ENCODE data around the gene ERC2.
A peak's percentile ranks its signal among the peaks of the same experiment; 100 is the strongest.

The ERC2 gene

GRCh38 chr3:55471522-55472280 lies 996.6 kb downstream of the ERC2 start:
- H3K27ac Mint-ChIP-seq = no peak overlapping the region
- H3K36me3 Mint-ChIP-seq (ENCODE audit: low read depth) = peaks cover 80% of the 10 kb centered on the region
- TF ChIP-seq CTCF (IDR thresholded peaks at IDR 0.05; ENCODE audit: unreplicated experiment in 3 of 3) = no peak
- H3K4me3 Mint-ChIP-seq = no peak overlapping the region
- no peaks in the 10 kb centered on the region for H3K9me3 Mint-ChIP-seq
- H3K27me3 Mint-ChIP-seq (ENCODE audit: low read depth) = no peaks in the 10 kb centered on the region
- H3K4me1 Mint-ChIP-seq = peaks cover 16% of the 10 kb centered on the region

GRCh38 chr3:55471084-55471483 lies 997.2 kb downstream of the ERC2 start:
- no peak overlapping the region for H3K4me3 Mint-ChIP-seq
- H3K27me3 Mint-ChIP-seq (ENCODE audit: low read depth) = no peaks in the 10 kb centered on the region
- no peak for TF ChIP-seq CTCF (IDR thresholded peaks at IDR 0.05; ENCODE audit: unreplicated experiment in 3 of 3)
- H3K9me3 Mint-ChIP-seq = no peaks in the 10 kb centered on the region
- H3K4me1 Mint-ChIP-seq = peaks cover 10% of the 10 kb centered on the region
- no peak overlapping the region for H3K27ac Mint-ChIP-seq
- H3K36me3 Mint-ChIP-seq (ENCODE audit: low read depth) = peaks cover 77% of the 10 kb centered on the region

GRCh38 chr3:55469957-55470526 lies 998.2 kb downstream of the ERC2 start:
- Mint-ChIP-seq H3K4me1 (no peaks in the 10 kb centered on the region), H3K36me3 (ENCODE audit: low read depth) (peaks cover 72% of the 10 kb centered on the region), H3K9me3 (no peaks in the 10 kb centered on the region), H3K4me3 (no peak overlapping the region), H3K27ac (no peak overlapping the region), H3K27me3 (ENCODE audit: low read depth) (no peaks in the 10 kb centered on the region)
- no peak for TF ChIP-seq CTCF (IDR thresholded peaks at IDR 0.05; ENCODE audit: unreplicated experiment in 3 of 3)

- Mint-ChIP-seq H3K27me3 (ENCODE audit: low read depth) (no peaks in the 10 kb centered on the region), H3K4me3 (no peak overlapping the region), H3K9me3 (no peaks in the 10 kb centered on the region), H3K27ac (no peak overlapping the region), H3K4me1 (no peaks in the 10 kb centered on the region), H3K36me3 (ENCODE audit: low read depth) (peaks cover 59% of the 10 kb centered on the region)
- TF ChIP-seq CTCF (IDR thresholded peaks at IDR 0.05; ENCODE audit: unreplicated experiment in 3 of 3) = no peak
Measured at GRCh38 chr3:55468251-55468650, 1000.0 kb downstream of the ERC2 start.

- Mint-ChIP-seq H3K4me1 (no peaks in the 10 kb centered on the region), H3K27ac (peak overlapping the region in 1 of 3 experiments; percentile 14), H3K27me3 (ENCODE audit: low read depth) (peaks cover 4% of the 10 kb centered on the region), H3K4me3 (no peak overlapping the region), H3K36me3 (ENCODE audit: low read depth) (peaks cover 47% of the 10 kb centered on the region), H3K9me3 (no peaks in the 10 kb centered on the region)
- TF ChIP-seq CTCF (IDR thresholded peaks at IDR 0.05; ENCODE audit: unreplicated experiment in 3 of 3) = no peak
Measured at GRCh38 chr3:55467099-55467498, 1001.2 kb downstream of the ERC2 start.

GRCh38 chr3:55466526-55466925 lies 1001.7 kb downstream of the ERC2 start:
- Mint-ChIP-seq H3K27ac (peak overlapping the region in 1 of 3 experiments; percentile 14), H3K4me1 (no peaks in the 10 kb centered on the region), H3K36me3 (ENCODE audit: low read depth) (peaks cover 43% of the 10 kb centered on the region), H3K9me3 (no peaks in the 10 kb centered on the region), H3K4me3 (no peak overlapping the region), H3K27me3 (ENCODE audit: low read depth) (peaks cover 4% of the 10 kb centered on the region)
- TF ChIP-seq CTCF (IDR thresholded peaks at IDR 0.05; ENCODE audit: unreplicated experiment in 3 of 3) = no peak
